GM10266 (cell line): Measurements from ENCODE around the gene BIN1.

Source experiments
- DNase-seq: peaks from one replicate; pipeline ENCODE4 v3.0.0; 2012; ENCODE audit errors: extremely low spot score
- CTCF ChIP-seq: IDR thresholded peaks from 2 replicates; pipeline ENCODE4 v1.5.1; 2012; ENCODE audit warnings: mild to moderate bottlenecking, low read depth; ENCODE audit not compliant: control insufficient read depth, insufficient read depth; ENCODE audit errors: missing control alignments

The BIN1 gene

GRCh38 chr2:127078666-127079270 lies 28.2 kb downstream of the BIN1 start:
- DNase-seq, result no peak
- no peak for TF ChIP-seq CTCF

DNA sequence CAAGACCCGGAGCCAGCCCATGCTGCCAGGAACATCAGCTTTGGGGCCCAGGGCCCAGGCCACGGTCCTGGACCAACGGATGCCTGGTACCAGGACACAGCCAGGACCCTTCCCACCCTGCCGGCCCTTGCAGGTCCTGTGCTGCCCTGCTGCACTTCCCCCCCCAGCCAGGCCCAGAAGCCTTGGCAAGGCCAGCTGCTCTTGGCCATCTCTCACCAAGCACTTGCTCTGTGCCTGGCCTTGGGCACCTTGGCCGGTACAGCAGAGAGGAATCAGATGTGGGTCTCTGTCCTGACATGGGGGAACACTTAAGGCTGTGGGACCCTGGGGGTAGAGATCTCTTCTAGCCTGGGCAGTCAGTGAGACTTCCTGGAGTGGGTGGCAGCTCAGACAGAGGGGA lies 28.9 kb downstream of the BIN1 start:
- TF ChIP-seq CTCF, result no peak
- DNase-seq, result no peak

DNA sequence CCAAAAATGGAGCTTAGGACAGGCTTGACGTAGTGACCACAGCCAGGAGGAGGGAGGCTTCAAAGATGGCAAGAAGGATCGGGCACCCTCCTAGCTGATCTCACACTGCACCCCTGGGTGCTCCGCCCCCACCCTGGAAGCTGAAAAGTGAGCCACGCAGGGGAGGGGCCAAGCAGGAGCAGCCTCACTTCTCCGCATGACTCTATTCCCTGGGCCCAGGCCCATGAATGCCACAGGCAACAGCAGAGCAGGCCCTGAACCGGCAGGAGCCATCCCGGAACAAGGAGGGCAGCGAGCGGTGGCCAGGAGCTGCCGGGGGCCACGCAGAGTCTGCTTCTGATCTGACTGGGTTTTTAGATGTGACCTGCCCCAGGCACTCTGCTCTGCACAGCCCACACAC lies 30.0 kb downstream of the BIN1 start:
- TF ChIP-seq CTCF, result no peak
- no peak for DNase-seq

DNA sequence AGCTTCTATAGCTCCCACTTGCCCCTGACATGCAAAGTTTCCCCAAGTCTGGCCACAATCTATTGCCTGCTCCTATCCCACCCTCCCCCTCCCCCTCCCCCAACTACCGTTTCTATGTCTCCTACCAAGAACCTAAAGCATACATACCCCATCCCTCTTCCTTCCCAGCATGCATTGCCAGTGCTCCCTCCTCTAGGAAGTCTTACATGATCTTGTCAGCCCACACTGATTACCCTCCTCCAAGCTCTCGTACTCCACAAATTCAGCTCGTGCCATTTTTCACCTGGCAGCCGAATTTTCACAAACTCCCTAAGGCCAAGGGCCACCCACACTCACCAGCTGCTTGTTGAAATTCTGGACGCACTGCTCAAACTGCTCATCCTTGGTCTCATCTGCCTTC lies 30.7 kb downstream of the BIN1 start:
- TF ChIP-seq CTCF, result no peak
- no peak for DNase-seq

DNA sequence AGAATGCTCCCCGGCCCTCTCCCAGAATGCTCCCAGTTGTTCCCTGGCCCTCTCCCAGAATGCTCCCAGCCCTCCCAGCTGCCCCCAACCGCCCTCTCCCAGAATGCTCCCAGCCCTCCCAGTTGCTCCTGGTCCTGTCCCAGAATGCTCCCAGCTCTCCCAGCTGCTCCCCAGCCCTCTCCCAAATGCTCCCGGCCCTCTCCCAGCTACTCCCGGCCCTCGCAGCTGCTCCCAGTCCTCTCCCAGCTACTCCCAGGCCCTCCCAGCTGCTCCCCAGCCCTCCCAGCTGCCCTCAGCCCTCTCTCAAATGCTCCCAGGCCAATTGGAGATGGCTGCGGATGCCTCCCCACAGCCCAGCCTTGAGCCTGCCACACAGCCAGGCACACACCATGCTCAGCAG lies 31.1 kb downstream of the BIN1 start:
- no peak for DNase-seq
- no peak for TF ChIP-seq CTCF

- TF ChIP-seq CTCF, result no peak
These were observed 32.0 kb downstream of the BIN1 start for GRCh38 chr2:127074936-127075335.

GRCh38 chr2:127074358-127074757 lies 32.6 kb downstream of the BIN1 start:
- no peak for TF ChIP-seq CTCF
- no peak for DNase-seq

More at GRCh38 chr2:127074936-127075335, 32.0 kb downstream of the BIN1 start:
- DNase-seq, result no peak
